Uterus (tissue), 2 donors: ENCODE measurements around the gene TBXAS1.

Source experiments
- CTCF ChIP-seq, 4 experiments: fragments of 200-600 bp in 2 of 4; fragments of 450-650 bp in 2 of 4; sonication (generic) in 2 of 4; IDR thresholded peaks; one replicate each; pipeline ENCODE4 v1.5.1; 2016 to 2019; ENCODE audit warnings: antibody characterized with exemption in 4 of 4, mild to moderate bottlenecking in 2 of 4, moderate library complexity in 1 of 4
- POLR2A ChIP-seq, 2 donors: fragments of 450-650 bp; IDR thresholded peaks; one replicate each; pipeline ENCODE4 v1.6.1; 2016; ENCODE audit warnings: antibody characterized with exemption in 2 of 2, mild to moderate bottlenecking in 1 of 2, moderate library complexity in 1 of 2

- no peak for TF ChIP-seq CTCF (IDR thresholded peaks at IDR 0.05)
- TF ChIP-seq POLR2A (IDR thresholded peaks at IDR 0.05), result no peak
These were observed 229.5 kb downstream of the TBXAS1 start for GRCh38 chr7:140058517-140058916.
